GM23338 (cell line): Measurements from ENCODE around the gene NPNT. TPM values are rescaled to one million over a fixed set of nuclear protein-coding genes. Genes with fewer than 3 reads are reported as not detected.

Experiments used
- ATAC-seq: fragments of 200-7000 bp; cut with Tn5 transposase; 3 replicates; pipeline ENCODE4 v1.9.1; 2020
- DNase-seq: peaks from one replicate; pipeline ENCODE4 v3.0.0-alpha.2; 2015; ENCODE audit warnings: low spot score
- H2AFZ ChIP-seq: fragments of 200-600 bp; sonication (generic); 2 replicates; pipeline ENCODE4 v1.8.0; 2016; ENCODE audit warnings: antibody characterized with exemption, mild to moderate bottlenecking, moderate library complexity
- H3F3A ChIP-seq: fragments of 200-600 bp; sonication (generic); replicated peaks from 2 replicates; pipeline ENCODE4 v1.8.0; 2017; ENCODE audit warnings: antibody characterized with exemption, mixed run types, low read depth
- H3K27ac ChIP-seq: fragments of 200-600 bp; sonication (generic); 2 replicates; pipeline ENCODE4 v1.6.1; 2016; ENCODE audit warnings: low read depth
- H3K27me3 ChIP-seq: fragments of 200-600 bp; sonication (generic); 2 replicates; pipeline ENCODE4 v1.8.0; 2016; ENCODE audit warnings: mild to moderate bottlenecking, mixed run types, moderate library complexity; ENCODE audit not compliant: insufficient read depth
- H3K36me3 ChIP-seq: fragments of 200-600 bp; sonication (generic); 2 replicates; pipeline ENCODE4 v1.8.0; 2016; ENCODE audit warnings: mild to moderate bottlenecking; ENCODE audit not compliant: insufficient read depth
- H3K4me1 ChIP-seq: fragments of 200-600 bp; sonication (generic); 2 replicates; pipeline ENCODE4 v1.8.0; 2016; ENCODE audit warnings: mild to moderate bottlenecking, moderate library complexity; ENCODE audit not compliant: insufficient read depth
- H3K4me2 ChIP-seq: fragments of 200-600 bp; sonication (generic); 2 replicates; pipeline ENCODE4 v1.7.1; 2017; ENCODE audit warnings: mixed run types
- H3K4me3 ChIP-seq: fragments of 200-600 bp; sonication (generic); 2 replicates; pipeline ENCODE4 v1.6.1; 2016; ENCODE audit warnings: mixed run types
- H3K79me2 ChIP-seq: fragments of 200-600 bp; sonication (generic); replicated peaks from 2 replicates; pipeline ENCODE4 v1.8.0; 2017; ENCODE audit warnings: mild to moderate bottlenecking; ENCODE audit not compliant: insufficient read depth
- H3K9me2 ChIP-seq: fragments of 200-600 bp; sonication (generic); 2 replicates; pipeline ENCODE4 v1.8.0; 2017; ENCODE audit not compliant: insufficient read depth
- H4K20me1 ChIP-seq: fragments of 200-600 bp; sonication (generic); replicated peaks from 2 replicates; pipeline ENCODE4 v1.8.0; 2017; ENCODE audit warnings: mild to moderate bottlenecking; ENCODE audit not compliant: insufficient read depth
- H3K27ac Mint-ChIP-seq: 2 replicates; pipeline ENCODE4 v1.8.0; 2020; ENCODE audit warnings: inconsistent platforms, mild to moderate bottlenecking, moderate library complexity, mixed read lengths
- H3K27me3 Mint-ChIP-seq: 3 replicates; pipeline ENCODE4 v1.8.0; 2022; ENCODE audit warnings: low read depth, mild to moderate bottlenecking, moderate library complexity, mixed read lengths, inconsistent platforms; ENCODE audit not compliant: insufficient read depth, poor library complexity
- H3K36me3 Mint-ChIP-seq: 3 replicates; pipeline ENCODE4 v1.8.0; 2021; ENCODE audit warnings: low read depth, mild to moderate bottlenecking, inconsistent platforms, moderate library complexity, mixed read lengths
- H3K4me1 Mint-ChIP-seq: 3 replicates; pipeline ENCODE4 v1.8.0; 2020; ENCODE audit warnings: mild to moderate bottlenecking, inconsistent platforms, mixed read lengths
- H3K4me3 Mint-ChIP-seq: 3 replicates; pipeline ENCODE4 v1.8.0; 2021; ENCODE audit warnings: moderate library complexity, mild to moderate bottlenecking, inconsistent platforms, mixed read lengths
- H3K9me3 Mint-ChIP-seq: 3 replicates; pipeline ENCODE4 v1.8.0; 2020; ENCODE audit warnings: moderate library complexity, mild to moderate bottlenecking, inconsistent platforms, mixed read lengths
- CTCF ChIP-seq, 2 experiments: fragments of 200-600 bp in 1 of 2; sonication (generic) in 1 of 2; conservative IDR thresholded peaks; 2 replicates each; pipeline versions ENCODE4 v1.5.1 to v1.6.1; 2016 to 2017; ENCODE audit warnings: antibody characterized with exemption in 2 of 2, low read depth in 2 of 2, mild to moderate bottlenecking in 2 of 2, moderate library complexity in 1 of 2
- ETS1 ChIP-seq: IDR thresholded peaks from 2 replicates; pipeline ENCODE4 v1.6.1; 2016; ENCODE audit warnings: antibody characterized with exemption
- EZH2phosphoT487 ChIP-seq: fragments of 200-600 bp; sonication (generic); IDR thresholded peaks from one replicate; pipeline ENCODE4 v1.8.1; 2018; ENCODE audit warnings: antibody characterized with exemption; ENCODE audit not compliant: unreplicated experiment
- JUNB ChIP-seq: IDR thresholded peaks from one replicate; pipeline ENCODE4 v1.6.1; 2016; ENCODE audit warnings: antibody characterized with exemption; ENCODE audit not compliant: unreplicated experiment
- NANOG ChIP-seq: IDR thresholded peaks from 2 replicates; pipeline ENCODE4 v1.6.1; 2016; ENCODE audit warnings: antibody characterized with exemption, borderline replicate concordance
- POLR2AphosphoS5 ChIP-seq: IDR thresholded peaks from 2 replicates; pipeline ENCODE4 v1.6.1; 2016; ENCODE audit warnings: antibody characterized with exemption, low read depth
- STAT1 ChIP-seq: IDR thresholded peaks from one replicate; pipeline ENCODE4 v1.6.1; 2016; ENCODE audit warnings: antibody characterized with exemption; ENCODE audit not compliant: unreplicated experiment
- ZNF114 ChIP-seq: fragments of 250-450 bp; sonication (Bioruptor Pico); IDR thresholded peaks from 2 replicates; pipeline ENCODE4 v1.5.0; 2020; ENCODE audit warnings: mild to moderate bottlenecking, moderate library complexity
- ZNF462 ChIP-seq: fragments of 250-450 bp; sonication (Bioruptor Pico); IDR thresholded peaks from 2 replicates; pipeline ENCODE4 v1.5.0; 2020; ENCODE audit warnings: mild to moderate bottlenecking, moderate library complexity
- polyA plus RNA-seq: library from polyadenylated mRNA; unstranded; fragments of >200 nt; fragmentation: Nextera tagmentation; extraction: Ambion mirVana; gene quantifications from 2 replicates; pipeline ENCODE4 v1.2.1, GENCODE V29; 2016
- total RNA-seq: library from RNA; depleted of rRNA; stranded (reverse); fragments of >200 nt; shearing (Covaris generic); gene quantifications from 2 replicates; pipeline ENCODE4 v1.2.3, GENCODE V29; 2014

NPNT gene
- total and polyA plus RNA-seq, 2 experiments from 2014 or later = 1.4 TPM

GRCh38 chr4:105956569-105956968 lies 61.3 kb downstream of the NPNT start (continued):
- TF ChIP-seq ZNF462 = no peak
- TF ChIP-seq CTCF (conservative IDR thresholded peaks at IDR 0.05; ENCODE audit: low read depth in 2 of 2) = no peak
- no peak for TF ChIP-seq JUNB

- Mint-ChIP-seq H3K4me3 (no peak overlapping the region), H3K9me3 (no peaks in the 10 kb centered on the region), H3K36me3 (no peaks in the 10 kb centered on the region), H3K27me3 (no peaks in the 10 kb centered on the region), H3K27ac (no peak overlapping the region), H3K4me1 (peaks cover 15% of the 10 kb centered on the region)
- Histone ChIP-seq H3K4me2 (no peak overlapping the region), H4K20me1 (no peaks in the 10 kb centered on the region), H3F3A (no peaks in the 10 kb centered on the region), H2AFZ (no peak overlapping the region; the same call in 1 of the 2 replicates), H3K27me3 (no peaks in the 10 kb centered on the region), H3K27ac (no peak overlapping the region), H3K4me3 (no peak overlapping the region), H3K4me1 (0 out of 2 replicates have a peak, but pooled peaks cover 7% of the 10 kb centered on the region), H3K79me2 (no peaks in the 10 kb centered on the region), H3K36me3 (no peaks in the 10 kb centered on the region), H3K9me2 (no peaks in the 10 kb centered on the region)
- ATAC-seq = no peak
- no peak for DNase-seq
- TF ChIP-seq POLR2AphosphoS5 (no peak), NANOG (no peak), ZNF114 (CRISPR knock-in tag) (no peak), EZH2phosphoT487 (no peak), CTCF (conservative IDR thresholded peaks at IDR 0.05; ENCODE audit: low read depth in 2 of 2) (no peak), ETS1 (no peak), STAT1 (no peak)
Measured at GRCh38 chr4:105957680-105958079, 62.4 kb downstream of the NPNT start.
